Stimulated activated CD4-positive, alpha-beta T cell treated with anti-CD3 and anti-CD28 coated beads, Interleukin-12 subunit alpha, Interleukin-12 subunit beta, amount 100 ng/mL, for 24 hours (primary cell): ENCODE measurements around the gene KIAA1958.
"Not testable (repeated sequence)": the region's sequence is repeated elsewhere in the genome, so short reads cannot be mapped to it uniquely, and the experiment has no call there.

Experiments
- DNase-seq, 2 experiments: peaks; one replicate each; pipeline ENCODE4 v3.0.0-alpha.2; 2020; ENCODE audit warnings: low read depth in 2 of 2

Gene KIAA1958

GRCh38 chr9:112555844-112556482 is 69.3 kb downstream of the KIAA1958 start:
- DNase-seq, result no peak

DNA sequence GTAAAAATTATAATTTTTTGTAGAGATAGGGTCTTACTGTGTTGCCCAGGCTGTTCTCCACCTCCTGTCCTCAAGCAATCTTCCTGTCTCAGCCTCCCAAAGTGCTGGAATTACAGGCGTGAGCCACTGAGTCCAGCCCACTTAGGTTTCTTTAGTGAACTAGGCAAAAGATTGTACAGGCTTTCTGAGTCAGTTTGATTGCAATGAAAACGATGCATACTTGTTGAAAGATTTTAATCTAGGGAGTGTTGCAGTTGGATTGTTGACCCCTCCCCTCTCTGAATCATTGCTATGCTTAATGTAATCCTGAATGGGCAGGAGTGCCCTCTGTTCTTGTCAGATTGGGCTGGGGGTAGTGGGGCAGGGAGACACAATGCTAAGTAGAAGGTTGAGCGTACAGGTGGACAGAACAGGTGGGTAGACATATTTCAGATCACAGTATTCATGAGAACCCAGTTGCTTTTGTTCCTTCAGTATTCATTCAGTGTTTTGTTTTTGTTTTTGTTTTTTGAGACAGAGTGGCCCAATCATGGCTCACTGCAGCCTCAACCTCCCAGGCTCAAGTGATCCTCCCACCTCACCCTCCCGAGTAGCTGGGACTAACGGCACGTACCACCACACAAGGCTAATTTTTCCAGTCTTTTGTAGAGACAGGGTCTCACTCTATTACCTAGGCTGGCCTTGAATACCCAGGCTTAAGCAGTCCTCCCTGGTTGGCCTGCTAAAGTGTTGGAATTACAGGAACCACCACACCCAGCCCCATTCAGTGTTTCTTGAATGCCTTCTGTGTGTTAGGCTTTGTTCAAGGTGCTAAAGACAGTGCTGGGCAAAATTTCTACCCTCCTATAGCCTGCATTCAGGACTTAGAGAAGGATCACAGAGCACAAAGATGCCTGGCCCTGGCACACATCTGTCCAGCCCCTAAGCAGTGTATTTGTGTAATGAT is 70.1 kb downstream of the KIAA1958 start:
- no peak for DNase-seq

GRCh38 chr9:112558476-112558875 is 71.8 kb downstream of the KIAA1958 start:
- no peak for DNase-seq

DNA sequence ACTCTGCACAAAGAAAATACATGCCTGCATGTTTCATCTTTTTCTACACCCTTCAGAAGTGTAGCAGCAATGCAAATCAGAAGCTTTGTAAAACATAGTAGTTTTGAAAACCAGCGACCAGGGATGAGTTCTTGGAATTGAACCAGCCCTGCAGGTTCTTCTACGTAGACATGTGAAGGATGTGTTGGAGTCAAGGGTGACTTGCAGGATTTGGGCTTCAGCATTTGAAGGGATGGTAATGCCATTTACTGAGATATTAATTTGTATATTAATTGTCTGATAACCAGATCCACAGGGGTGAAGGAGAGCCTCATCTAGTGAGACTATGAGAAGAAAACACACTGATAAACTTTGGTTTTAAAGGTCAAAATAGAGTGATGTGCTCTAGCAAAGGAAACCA is 72.4 kb downstream of the KIAA1958 start:
- DNase-seq, result no peak

DNA sequence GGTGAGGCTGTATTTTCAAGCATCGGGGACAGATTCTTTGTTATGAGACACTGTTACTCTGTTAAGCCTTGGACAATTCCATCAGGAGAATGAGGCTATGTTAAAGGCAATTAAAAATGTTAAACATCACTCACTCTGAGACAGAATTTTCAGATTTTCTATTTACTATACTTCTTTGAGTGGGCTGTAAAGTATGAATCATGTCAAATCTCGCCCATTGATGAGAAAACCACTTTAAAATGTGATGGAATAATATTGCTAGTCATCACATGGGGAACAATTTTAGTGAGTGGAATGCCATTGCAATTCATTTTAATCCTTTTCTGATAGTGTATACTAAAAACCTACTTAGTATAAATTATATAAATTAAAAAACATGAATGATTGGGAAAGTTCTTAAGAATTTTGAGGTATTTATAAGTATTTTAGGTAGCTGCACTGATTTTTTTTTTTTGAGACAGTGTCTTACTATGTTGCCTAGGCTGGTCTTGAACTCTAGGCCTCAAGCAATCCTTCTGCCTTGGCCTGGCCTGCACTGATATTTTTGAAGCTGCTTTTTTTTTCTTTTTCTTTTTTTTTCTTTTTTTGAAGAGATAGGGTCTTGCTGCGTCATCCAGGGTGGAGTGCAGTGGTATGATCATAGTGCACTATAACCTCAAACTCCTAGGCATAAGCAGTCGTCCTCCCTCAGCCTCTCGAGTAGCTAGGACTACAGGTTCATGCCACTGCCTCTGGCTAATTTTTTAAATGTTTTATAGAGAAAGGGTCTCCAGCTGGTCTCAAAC is 73.2 kb downstream of the KIAA1958 start:
- DNase-seq, result no peak

DNA sequence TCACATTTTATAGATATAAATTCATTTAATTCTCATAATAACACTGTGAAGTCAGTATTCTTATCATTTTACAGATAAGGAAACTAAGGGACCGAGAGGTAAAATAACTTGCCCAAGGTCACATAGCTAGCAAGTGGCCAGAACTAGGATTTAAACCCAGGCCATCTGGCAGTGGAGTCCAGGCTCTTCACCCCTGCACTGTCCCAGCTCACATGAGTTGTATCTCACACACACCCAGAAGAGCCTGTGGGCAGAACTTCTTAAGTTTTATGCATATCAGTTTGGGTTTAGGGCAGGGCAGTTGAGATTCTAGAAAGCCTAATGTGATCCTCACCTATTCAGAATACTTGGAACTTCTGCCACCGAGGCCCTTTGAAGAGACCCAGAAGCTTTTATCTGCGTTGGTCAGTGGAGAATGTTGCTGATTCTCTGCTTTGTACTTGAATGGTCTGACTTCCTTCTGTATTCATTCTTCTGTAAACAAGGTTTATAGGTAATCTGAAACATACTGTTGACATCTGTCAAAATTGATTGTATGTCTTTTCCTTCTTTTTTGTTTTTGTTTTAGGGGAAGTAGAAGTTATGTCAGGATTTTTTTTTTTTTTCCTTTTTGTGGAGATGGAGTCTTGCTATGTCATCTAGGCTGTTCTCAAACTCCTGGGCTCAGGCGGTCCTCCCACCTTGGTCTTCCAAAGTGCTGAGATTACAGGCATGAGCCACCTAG is 75.8 kb downstream of the KIAA1958 start:
- no peak for DNase-seq

- no peak for DNase-seq
These were observed 82.6 kb downstream of the KIAA1958 start for GRCh38 chr9:112569186-112569585.

GRCh38 chr9:112570671-112571167 is 84.1 kb downstream of the KIAA1958 start:
- no peak for DNase-seq

DNA sequence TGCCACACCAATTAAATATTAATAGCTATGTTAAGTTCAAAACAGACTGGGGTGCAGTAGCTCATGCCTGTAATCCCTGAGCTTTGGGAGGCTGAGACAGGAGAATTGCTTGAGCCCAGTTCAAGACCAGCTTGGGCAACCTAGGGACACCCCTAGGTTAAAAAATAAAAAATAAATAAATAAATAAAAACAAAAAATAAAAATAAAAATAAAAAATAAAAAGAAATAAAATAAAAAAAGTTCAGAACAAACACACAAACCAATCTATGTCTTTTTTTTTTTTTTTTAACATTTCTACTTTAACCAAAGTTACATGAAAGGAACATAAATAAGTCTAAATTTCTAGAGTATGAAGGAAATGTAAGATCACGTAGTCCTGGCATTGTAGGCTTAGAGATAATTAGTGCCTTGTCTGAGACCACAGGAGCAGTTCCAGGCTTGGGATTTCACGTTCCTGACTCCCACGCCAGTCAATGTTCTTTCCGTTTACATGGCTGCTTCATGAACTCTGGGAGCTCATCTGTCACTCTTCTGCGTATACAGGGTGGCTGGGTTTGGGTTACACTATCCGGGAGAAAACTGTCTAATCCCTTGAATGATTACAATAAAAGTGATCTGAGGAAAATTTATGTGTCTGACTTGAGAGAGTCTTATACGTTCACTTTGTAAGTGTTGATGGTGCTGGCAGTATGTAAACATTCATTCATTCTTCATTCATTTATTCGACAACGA is 85.2 kb downstream of the KIAA1958 start:
- DNase-seq, result no peak

- DNase-seq, result no peak
These were observed 85.8 kb downstream of the KIAA1958 start for GRCh38 chr9:112572416-112572815.

DNA sequence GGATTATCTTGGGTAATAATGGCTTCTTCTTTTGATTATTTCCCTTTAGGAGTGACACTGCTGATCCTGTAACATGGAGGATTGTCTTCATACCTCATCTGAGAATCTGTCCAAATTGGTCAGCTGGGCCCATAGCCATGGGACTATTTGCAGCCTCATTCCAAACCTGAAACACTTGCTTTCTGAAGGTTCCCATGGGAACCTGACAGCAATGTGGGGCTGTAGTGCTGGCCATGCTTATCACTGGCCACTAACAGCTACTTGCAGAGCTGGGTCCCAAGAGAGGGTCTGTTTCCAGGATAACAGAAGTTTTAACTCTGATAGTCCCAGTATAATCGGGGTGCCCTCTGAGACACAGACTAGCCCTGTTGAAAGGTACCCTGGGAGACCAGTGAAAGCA is 87.4 kb downstream of the KIAA1958 start:
- DNase-seq, result no peak

- DNase-seq, result no peak
These were observed 88.5 kb downstream of the KIAA1958 start for GRCh38 chr9:112575107-112575506.

GRCh38 chr9:112581469-112582176 is 95.0 kb downstream of the KIAA1958 start:
- no peak for DNase-seq

GRCh38 chr9:112582371-112583262 is 96.0 kb downstream of the KIAA1958 start:
- DNase-seq, result no peak

DNA sequence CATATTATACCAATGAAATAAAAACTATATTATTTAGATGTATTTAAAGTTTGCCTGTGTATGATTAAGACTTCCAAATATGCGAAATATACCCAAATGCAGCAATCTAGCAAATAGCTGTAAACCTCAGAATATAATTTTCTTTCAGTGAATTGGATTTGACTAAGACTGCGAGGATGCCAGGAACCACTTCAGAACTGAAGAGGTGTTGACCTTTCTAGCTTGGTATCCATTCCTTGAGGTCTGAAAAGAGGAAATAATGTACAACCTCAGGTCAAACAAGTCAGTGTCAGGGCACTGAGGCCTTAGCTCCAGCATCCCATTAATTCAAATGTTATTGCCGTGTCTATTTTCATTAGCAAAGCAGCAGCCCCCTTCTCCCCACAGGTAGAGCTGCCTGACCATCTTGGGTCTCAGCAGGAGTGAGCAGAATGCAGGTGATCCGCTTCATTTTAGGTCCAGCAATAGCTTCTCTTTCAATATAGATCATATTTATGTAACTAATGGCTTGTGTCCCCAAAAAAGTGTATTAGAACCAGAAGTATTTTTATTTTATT is 100.0 kb downstream of the KIAA1958 start:
- no peak for DNase-seq

GRCh38 chr9:112591875-112592274 is 105.2 kb downstream of the KIAA1958 start:
- not testable (repeated sequence) for DNase-seq

GRCh38 chr9:112599732-112600131 is 113.1 kb downstream of the KIAA1958 start:
- DNase-seq, result no peak

- DNase-seq, result no peak
These were observed 115.0 kb downstream of the KIAA1958 start for GRCh38 chr9:112601636-112602035.

DNA sequence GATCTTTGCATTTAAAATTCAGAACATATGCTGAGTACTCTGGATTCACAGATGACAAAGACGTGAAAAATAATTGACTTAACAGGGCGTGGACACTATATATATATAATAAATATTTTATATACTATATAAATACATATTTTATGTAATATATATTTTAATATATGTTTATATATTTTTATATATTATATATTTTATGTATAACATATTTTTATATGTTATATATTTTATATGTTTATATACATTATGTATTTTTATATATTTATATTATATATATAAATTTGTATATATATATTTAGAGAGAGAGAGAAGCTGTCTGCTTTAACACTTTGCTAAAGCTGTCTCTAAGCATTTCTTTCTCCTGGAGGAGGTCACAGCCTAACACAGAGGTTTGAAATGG is 118.2 kb downstream of the KIAA1958 start:
- no peak for DNase-seq
